GM21515 (cell line): ENCODE data around the gene DRAXIN.

ENCODE experiments used
- ATAC-seq: cut with Tn5 transposase; IDR thresholded peaks from one replicate; pipeline ENCODE4 v1.9.1; 2021; ENCODE audit not compliant: unreplicated experiment

Gene DRAXIN

GRCh38 chr1:11735854-11736745 is 44.6 kb downstream of the DRAXIN start, which contains the start of gene AGTRAP:
Gene AGTRAP, plus strand, starts transcription at chr1:11736136. Its CDS starts 73 bp downstream, at chr1:11736209.
- ATAC-seq = peak; percentile 58

- ATAC-seq = no peak
Measured at GRCh38 chr1:11736746-11737639, 45.5 kb downstream of the DRAXIN start.

GRCh38 chr1:11738096-11738495 is 46.6 kb downstream of the DRAXIN start:
- ATAC-seq = no peak

GRCh38 chr1:11738783-11739182 is 47.3 kb downstream of the DRAXIN start:
- no peak for ATAC-seq

- no peak for ATAC-seq
Measured at GRCh38 chr1:11740258-11741192, 49.0 kb downstream of the DRAXIN start.

GRCh38 chr1:11741482-11741881 is 50.0 kb downstream of the DRAXIN start:
- ATAC-seq = no peak

- ATAC-seq = no peak
Measured at GRCh38 chr1:11741919-11742558, 50.5 kb downstream of the DRAXIN start.

- no peak for ATAC-seq
Measured at GRCh38 chr1:11744287-11744686, 52.8 kb downstream of the DRAXIN start.

GRCh38 chr1:11746092-11746491 is 54.6 kb downstream of the DRAXIN start:
- no peak for ATAC-seq

GRCh38 chr1:11746795-11747487 is 55.4 kb downstream of the DRAXIN start:
- ATAC-seq = no peak

GRCh38 chr1:11748294-11749202 is 57.0 kb downstream of the DRAXIN start:
- no peak for ATAC-seq

GRCh38 chr1:11749203-11749689 is 57.7 kb downstream of the DRAXIN start:
- no peak for ATAC-seq

- ATAC-seq = no peak
Measured at GRCh38 chr1:11749996-11750395, 58.5 kb downstream of the DRAXIN start.

GRCh38 chr1:11751087-11751486 is 59.6 kb downstream of the DRAXIN start:
- ATAC-seq = no peak

GRCh38 chr1:11752359-11753088 is 61.0 kb downstream of the DRAXIN start:
- ATAC-seq = no peak

GRCh38 chr1:11753555-11754208 is 62.2 kb downstream of the DRAXIN start:
- no peak for ATAC-seq

- ATAC-seq = no peak
Measured at GRCh38 chr1:11757047-11757446, 65.5 kb downstream of the DRAXIN start.
